Esophagus muscularis mucosa (tissue), 4 donors: Measurements from ENCODE around the gene HSPA1L. TPM values are rescaled to one million over a fixed set of nuclear protein-coding genes. Genes with fewer than 3 reads are reported as not detected.
"Not testable (repeated sequence)": the region's sequence is repeated elsewhere in the genome, so short reads cannot be mapped to it uniquely, and the experiment has no call there.

Experiments used
- DNase-seq: peaks from one replicate; pipeline ENCODE4 v3.0.0-alpha.2; 2017; ENCODE audit errors: extremely low spot score
- H3K27ac ChIP-seq, 4 donors: fragments of 200-600 bp; sonication (generic); replicated peaks in 1 of 4; 1 replicate in 3 of 4; 2 replicates in 1 of 4; pipeline ENCODE4 v1.5.1; 2016 to 2019; ENCODE audit warnings: mild to moderate bottlenecking in 1 of 4
- H3K27me3 ChIP-seq, 4 donors: fragments of 200-600 bp; sonication (generic); one replicate each; pipeline versions ENCODE4 v1.5.1 to v1.6.0; 2016 to 2019
- H3K36me3 ChIP-seq, 4 donors: fragments of 200-600 bp; sonication (generic); one replicate each; pipeline ENCODE4 v1.5.1; 2016 to 2019
- H3K4me1 ChIP-seq, 4 donors: fragments of 200-600 bp; sonication (generic); one replicate each; pipeline ENCODE4 v1.5.1; 2016 to 2019
- H3K4me3 ChIP-seq, 4 donors: fragments of 200-600 bp; sonication (generic); 1 replicate in 2 of 4; 2 replicates in 2 of 4; pipeline ENCODE4 v1.5.1; 2016 to 2019; ENCODE audit warnings: mild to moderate bottlenecking in 4 of 4, moderate library complexity in 1 of 4
- H3K9me3 ChIP-seq, 4 donors: fragments of 200-600 bp; sonication (generic); 1 replicate in 3 of 4; 2 replicates in 1 of 4; pipeline ENCODE4 v1.5.1; 2016 to 2019
- EP300 ChIP-seq: sonication (generic); formaldehyde crosslinking; IDR thresholded peaks from one replicate; pipeline ENCODE4 v1.6.1; 2017; ENCODE audit warnings: antibody characterized with exemption
- POLR2A ChIP-seq: fragments of 450-650 bp; IDR thresholded peaks from one replicate; pipeline ENCODE4 v1.6.1; 2017; ENCODE audit warnings: antibody characterized with exemption, moderate library complexity, mild to moderate bottlenecking, low read depth
- POLR2AphosphoS5 ChIP-seq, 2 donors: sonication (generic); formaldehyde crosslinking; IDR thresholded peaks; one replicate each; pipeline ENCODE4 v1.6.1; 2017; ENCODE audit warnings: antibody characterized with exemption in 2 of 2
- WGBS: methylation state at CpG from one replicate; pipeline ENCODE4 v1.1.5; 2018; 5-methylcytosine and 5-hydroxymethylcytosine counted together
- intact Hi-C: fragments of 100-400 bp; cut with DNase I; formaldehyde crosslinking; loops from one replicate; pipeline ENCODE4 v1.15.1; 2023
- total RNA-seq, 4 donors: library from RNA; depleted of rRNA; stranded (reverse); fragments of >200 nt; gene quantifications; one replicate each; pipeline versions ENCODE4 v1.1.0 to v1.2.1, GENCODE V29; 2016
- TF ChIP-seq, protein P1 (sequence below), 3 experiments: fragments of 200-600 bp in 2 of 3; fragments of 450-650 bp in 1 of 3; sonication (generic) in 2 of 3; IDR thresholded peaks; one replicate each; pipeline ENCODE4 v1.5.1; 2017 to 2019; ENCODE audit warnings: antibody characterized with exemption in 3 of 3, mild to moderate bottlenecking in 2 of 3, moderate library complexity in 1 of 3

The HSPA1L gene
- total RNA-seq, 4 donors from 2014 or later = 1.2 to 3.7 (median 2.6) TPM

DNA sequence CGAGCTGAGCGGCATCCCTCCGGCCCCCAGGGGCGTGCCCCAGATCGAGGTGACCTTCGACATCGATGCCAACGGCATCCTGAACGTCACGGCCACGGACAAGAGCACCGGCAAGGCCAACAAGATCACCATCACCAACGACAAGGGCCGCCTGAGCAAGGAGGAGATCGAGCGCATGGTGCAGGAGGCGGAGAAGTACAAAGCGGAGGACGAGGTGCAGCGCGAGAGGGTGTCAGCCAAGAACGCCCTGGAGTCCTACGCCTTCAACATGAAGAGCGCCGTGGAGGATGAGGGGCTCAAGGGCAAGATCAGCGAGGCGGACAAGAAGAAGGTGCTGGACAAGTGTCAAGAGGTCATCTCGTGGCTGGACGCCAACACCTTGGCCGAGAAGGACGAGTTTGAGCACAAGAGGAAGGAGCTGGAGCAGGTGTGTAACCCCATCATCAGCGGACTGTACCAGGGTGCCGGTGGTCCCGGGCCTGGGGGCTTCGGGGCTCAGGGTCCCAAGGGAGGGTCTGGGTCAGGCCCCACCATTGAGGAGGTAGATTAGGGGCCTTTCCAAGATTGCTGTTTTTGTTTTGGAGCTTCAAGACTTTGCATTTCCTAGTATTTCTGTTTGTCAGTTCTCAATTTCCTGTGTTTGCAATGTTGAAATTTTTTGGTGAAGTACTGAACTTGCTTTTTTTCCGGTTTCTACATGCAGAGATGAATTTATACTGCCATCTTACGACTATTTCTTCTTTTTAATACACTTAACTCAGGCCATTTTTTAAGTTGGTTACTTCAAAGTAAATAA is 2.2 kb upstream of the HSPA1L start:
- TF ChIP-seq, protein P1, sequence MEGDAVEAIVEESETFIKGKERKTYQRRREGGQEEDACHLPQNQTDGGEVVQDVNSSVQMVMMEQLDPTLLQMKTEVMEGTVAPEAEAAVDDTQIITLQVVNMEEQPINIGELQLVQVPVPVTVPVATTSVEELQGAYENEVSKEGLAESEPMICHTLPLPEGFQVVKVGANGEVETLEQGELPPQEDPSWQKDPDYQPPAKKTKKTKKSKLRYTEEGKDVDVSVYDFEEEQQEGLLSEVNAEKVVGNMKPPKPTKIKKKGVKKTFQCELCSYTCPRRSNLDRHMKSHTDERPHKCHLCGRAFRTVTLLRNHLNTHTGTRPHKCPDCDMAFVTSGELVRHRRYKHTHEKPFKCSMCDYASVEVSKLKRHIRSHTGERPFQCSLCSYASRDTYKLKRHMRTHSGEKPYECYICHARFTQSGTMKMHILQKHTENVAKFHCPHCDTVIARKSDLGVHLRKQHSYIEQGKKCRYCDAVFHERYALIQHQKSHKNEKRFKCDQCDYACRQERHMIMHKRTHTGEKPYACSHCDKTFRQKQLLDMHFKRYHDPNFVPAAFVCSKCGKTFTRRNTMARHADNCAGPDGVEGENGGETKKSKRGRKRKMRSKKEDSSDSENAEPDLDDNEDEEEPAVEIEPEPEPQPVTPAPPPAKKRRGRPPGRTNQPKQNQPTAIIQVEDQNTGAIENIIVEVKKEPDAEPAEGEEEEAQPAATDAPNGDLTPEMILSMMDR (IDR thresholded peaks at IDR 0.05) = peak in 2 of 3 experiments; percentile 10 to 13
- intact Hi-C loops, H3K36me3 ChIP-seq, DNase-seq, H3K9me3 ChIP-seq, H3K27me3 ChIP-seq: not testable (repeated sequence)
- peak overlapping the region; percentile 92 to 97 (median 96) for H3K27ac ChIP-seq
- WGBS = 50% methylated on average over 6 of the region's 37 CpGs
- H3K4me1 ChIP-seq = peaks cover 38 to 61% (median 59%) of the 10 kb centered on the region in 4 donors
- H3K4me3 ChIP-seq = peak overlapping the region; percentile 52 to 63 (median 58)

DNA sequence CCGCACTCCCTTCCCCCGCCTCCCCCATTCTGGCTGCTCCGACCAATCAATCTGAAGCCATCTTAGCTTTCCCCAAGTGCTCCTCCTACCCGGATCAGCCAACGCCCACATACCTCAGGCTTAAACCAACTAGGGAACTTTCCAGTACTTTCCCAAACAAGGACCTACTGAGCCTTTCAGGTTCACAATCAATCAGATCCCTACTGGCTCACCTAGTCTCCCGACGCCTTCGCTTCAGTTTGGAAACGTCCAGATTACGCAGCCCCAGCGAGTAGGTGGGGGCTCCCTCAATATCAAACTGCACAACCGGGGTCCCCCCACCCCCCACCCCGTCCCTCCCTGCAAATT is 432 bp downstream of the HSPA1L start:
- DNase-seq = peak; percentile 98
- H3K4me1 ChIP-seq = peaks cover 19 to 39% (median 38%) of the 10 kb centered on the region in 4 donors
- no peaks in the 10 kb centered on the region for H3K27me3 ChIP-seq
- intact Hi-C loops = no loop called here
- TF ChIP-seq POLR2AphosphoS5 (IDR thresholded peaks at IDR 0.05) = peak; percentile 87 to 96
- TF ChIP-seq POLR2A = no peak
- peak overlapping the region; percentile 57 to 66 (median 61) for H3K4me3 ChIP-seq
- H3K36me3 ChIP-seq = peaks cover 0 to 6% (median 0%) of the 10 kb centered on the region in 4 donors
- 1% methylated on average over 13 of the region's 13 CpGs for WGBS
- peak overlapping the region; percentile 94 to 100 (median 97) for H3K27ac ChIP-seq
- H3K9me3 ChIP-seq = no peaks in the 10 kb centered on the region

DNA sequence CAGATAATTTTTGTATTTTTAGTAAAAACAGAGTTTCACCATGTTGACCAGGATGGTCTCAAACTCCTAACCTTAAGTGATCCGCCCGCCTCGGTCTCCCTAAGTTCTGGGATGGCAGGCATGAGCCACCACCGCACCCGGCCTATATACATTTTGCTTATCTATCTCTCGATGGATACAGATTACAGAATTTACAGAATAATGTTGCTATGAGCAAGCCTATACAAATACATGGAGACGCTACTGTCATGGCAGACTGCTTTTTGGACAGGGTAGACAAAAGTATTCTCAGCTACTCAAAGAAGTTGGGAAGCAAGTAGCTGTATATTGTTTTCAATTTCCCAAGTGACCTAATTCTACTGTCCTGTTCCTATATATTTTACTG is 1.6 kb downstream of the HSPA1L start:
- H3K27ac ChIP-seq = peak overlapping the region; percentile 94 to 100 (median 97)
- intact Hi-C loops = no loop called here
- DNase-seq = no peak
- H3K4me3 ChIP-seq = peak overlapping the region in 3 of 4 donors; percentile 57 to 62 (median 60)
- H3K36me3 ChIP-seq = peaks cover 0 to 6% (median 0%) of the 10 kb centered on the region in 4 donors
- H3K9me3 ChIP-seq = no peaks in the 10 kb centered on the region
- TF ChIP-seq, protein P1 (IDR thresholded peaks at IDR 0.05) = no peak
- TF ChIP-seq POLR2AphosphoS5 (IDR thresholded peaks at IDR 0.05) = no peak
- no peak for TF ChIP-seq POLR2A
- no peak for TF ChIP-seq EP300
- H3K4me1 ChIP-seq = peaks cover 9 to 27% (median 26%) of the 10 kb centered on the region in 4 donors
- 97% methylated on average over 7 of the region's 7 CpGs for WGBS
- H3K27me3 ChIP-seq = no peaks in the 10 kb centered on the region

DNA sequence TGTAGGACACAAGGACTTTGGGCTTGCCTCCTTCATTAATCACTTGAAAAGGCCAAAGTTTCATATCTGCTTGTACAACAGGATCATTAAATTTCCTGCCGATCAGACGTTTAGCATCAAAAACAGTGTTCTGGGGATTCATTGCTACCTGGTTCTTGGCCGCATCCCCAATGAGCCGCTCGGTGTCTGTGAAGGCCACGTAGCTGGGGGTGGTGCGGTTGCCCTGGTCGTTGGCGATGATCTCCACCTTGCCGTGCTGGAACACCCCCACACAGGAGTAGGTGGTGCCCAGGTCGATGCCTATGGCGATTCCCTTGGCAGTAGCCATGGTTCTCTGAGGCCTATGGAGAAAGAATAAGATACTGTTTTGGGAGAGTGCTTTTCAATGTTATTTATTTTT is 3.4 kb downstream of the HSPA1L start:
- 97% methylated on average over 5 of the region's 12 CpGs for WGBS
- Histone ChIP-seq H3K4me3 (no peak overlapping the region), H3K27ac (no peak overlapping the region), H3K9me3 (no peaks in the 10 kb centered on the region), H3K36me3 (peaks cover 0 to 6% (median 0%) of the 10 kb centered on the region in 4 donors), H3K4me1 (peaks cover 15 to 24% (median 23%) of the 10 kb centered on the region in 4 donors), H3K27me3 (no peaks in the 10 kb centered on the region)
- no peak for TF ChIP-seq POLR2A
- TF ChIP-seq EP300 = no peak
- TF ChIP-seq, protein P1 (IDR thresholded peaks at IDR 0.05) = no peak
- TF ChIP-seq POLR2AphosphoS5 (IDR thresholded peaks at IDR 0.05) = no peak
- no peak for DNase-seq
- intact Hi-C loops = no loop called here

DNA sequence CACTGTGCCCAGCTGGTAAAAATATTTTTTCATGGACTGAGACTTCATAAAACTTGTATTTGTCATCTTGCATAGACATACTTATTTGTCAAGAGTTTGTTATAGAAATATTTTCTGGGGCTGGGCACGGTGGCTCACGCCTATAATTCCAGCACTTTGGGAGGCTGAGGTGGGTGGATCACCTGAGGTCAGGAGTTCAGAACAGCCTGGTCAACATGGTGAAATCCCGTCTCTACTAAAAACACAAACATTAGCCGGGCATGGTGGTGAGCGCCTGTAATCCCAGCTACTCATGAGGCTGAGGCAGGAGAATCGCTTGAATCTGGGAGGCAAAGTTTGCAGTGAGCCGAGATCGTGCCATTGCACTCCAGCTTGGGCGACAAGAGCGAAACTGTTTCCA is 6.5 kb downstream of the HSPA1L start:
- intact Hi-C loops, H3K27ac ChIP-seq, H3K4me3 ChIP-seq, H3K27me3 ChIP-seq, H3K9me3 ChIP-seq, DNase-seq: not testable (repeated sequence)
- Histone ChIP-seq H3K4me1 (peaks cover 21 to 32% (median 31%) of the 10 kb centered on the region in 4 donors), H3K36me3 (peaks cover 0 to 11% (median 0%) of the 10 kb centered on the region in 4 donors)
- WGBS = 87% methylated on average over 10 of the region's 10 CpGs
